GM23338 (cell line): ENCODE results near the gene NR2E3. TPM values are rescaled to one million over a fixed set of nuclear protein-coding genes. Genes with fewer than 3 reads are reported as not detected.

Experiments
- ATAC-seq: fragments of 200-7000 bp; cut with Tn5 transposase; 3 replicates; pipeline ENCODE4 v1.9.1; 2020
- DNase-seq: peaks from one replicate; pipeline ENCODE4 v3.0.0-alpha.2; 2015; ENCODE audit warnings: low spot score
- H2AFZ ChIP-seq: fragments of 200-600 bp; sonication (generic); 2 replicates; pipeline ENCODE4 v1.8.0; 2016; ENCODE audit warnings: antibody characterized with exemption, mild to moderate bottlenecking, moderate library complexity
- H3F3A ChIP-seq: fragments of 200-600 bp; sonication (generic); replicated peaks from 2 replicates; pipeline ENCODE4 v1.8.0; 2017; ENCODE audit warnings: antibody characterized with exemption, mixed run types, low read depth
- H3K27ac ChIP-seq: fragments of 200-600 bp; sonication (generic); 2 replicates; pipeline ENCODE4 v1.6.1; 2016; ENCODE audit warnings: low read depth
- H3K27me3 ChIP-seq: fragments of 200-600 bp; sonication (generic); 2 replicates; pipeline ENCODE4 v1.8.0; 2016; ENCODE audit warnings: mild to moderate bottlenecking, mixed run types, moderate library complexity; ENCODE audit not compliant: insufficient read depth
- H3K36me3 ChIP-seq: fragments of 200-600 bp; sonication (generic); 2 replicates; pipeline ENCODE4 v1.8.0; 2016; ENCODE audit warnings: mild to moderate bottlenecking; ENCODE audit not compliant: insufficient read depth
- H3K4me1 ChIP-seq: fragments of 200-600 bp; sonication (generic); 2 replicates; pipeline ENCODE4 v1.8.0; 2016; ENCODE audit warnings: mild to moderate bottlenecking, moderate library complexity; ENCODE audit not compliant: insufficient read depth
- H3K4me2 ChIP-seq: fragments of 200-600 bp; sonication (generic); 2 replicates; pipeline ENCODE4 v1.7.1; 2017; ENCODE audit warnings: mixed run types
- H3K4me3 ChIP-seq: fragments of 200-600 bp; sonication (generic); 2 replicates; pipeline ENCODE4 v1.6.1; 2016; ENCODE audit warnings: mixed run types
- H3K79me2 ChIP-seq: fragments of 200-600 bp; sonication (generic); replicated peaks from 2 replicates; pipeline ENCODE4 v1.8.0; 2017; ENCODE audit warnings: mild to moderate bottlenecking; ENCODE audit not compliant: insufficient read depth
- H3K9me2 ChIP-seq: fragments of 200-600 bp; sonication (generic); 2 replicates; pipeline ENCODE4 v1.8.0; 2017; ENCODE audit not compliant: insufficient read depth
- H4K20me1 ChIP-seq: fragments of 200-600 bp; sonication (generic); replicated peaks from 2 replicates; pipeline ENCODE4 v1.8.0; 2017; ENCODE audit warnings: mild to moderate bottlenecking; ENCODE audit not compliant: insufficient read depth
- H3K27ac Mint-ChIP-seq: 2 replicates; pipeline ENCODE4 v1.8.0; 2020; ENCODE audit warnings: inconsistent platforms, mild to moderate bottlenecking, moderate library complexity, mixed read lengths
- H3K27me3 Mint-ChIP-seq: 3 replicates; pipeline ENCODE4 v1.8.0; 2022; ENCODE audit warnings: low read depth, mild to moderate bottlenecking, moderate library complexity, mixed read lengths, inconsistent platforms; ENCODE audit not compliant: insufficient read depth, poor library complexity
- H3K36me3 Mint-ChIP-seq: 3 replicates; pipeline ENCODE4 v1.8.0; 2021; ENCODE audit warnings: low read depth, mild to moderate bottlenecking, inconsistent platforms, moderate library complexity, mixed read lengths
- H3K4me1 Mint-ChIP-seq: 3 replicates; pipeline ENCODE4 v1.8.0; 2020; ENCODE audit warnings: mild to moderate bottlenecking, inconsistent platforms, mixed read lengths
- H3K4me3 Mint-ChIP-seq: 3 replicates; pipeline ENCODE4 v1.8.0; 2021; ENCODE audit warnings: moderate library complexity, mild to moderate bottlenecking, inconsistent platforms, mixed read lengths
- H3K9me3 Mint-ChIP-seq: 3 replicates; pipeline ENCODE4 v1.8.0; 2020; ENCODE audit warnings: moderate library complexity, mild to moderate bottlenecking, inconsistent platforms, mixed read lengths
- CREB1 ChIP-seq: fragments of 250-450 bp; sonication (Bioruptor Pico); IDR thresholded peaks from 2 replicates; pipeline ENCODE4 v1.5.0; 2020; ENCODE audit warnings: low read depth, mild to moderate bottlenecking, moderate library complexity
- EZH2 ChIP-seq: fragments of 200-600 bp; sonication (generic); IDR thresholded peaks from one replicate; pipeline ENCODE4 v1.8.0; 2017; ENCODE audit warnings: antibody characterized with exemption, mild to moderate bottlenecking, low read depth; ENCODE audit not compliant: unreplicated experiment
- EZH2phosphoT487 ChIP-seq: fragments of 200-600 bp; sonication (generic); IDR thresholded peaks from one replicate; pipeline ENCODE4 v1.8.1; 2018; ENCODE audit warnings: antibody characterized with exemption; ENCODE audit not compliant: unreplicated experiment
- JUNB ChIP-seq: IDR thresholded peaks from one replicate; pipeline ENCODE4 v1.6.1; 2016; ENCODE audit warnings: antibody characterized with exemption; ENCODE audit not compliant: unreplicated experiment
- NANOG ChIP-seq: IDR thresholded peaks from 2 replicates; pipeline ENCODE4 v1.6.1; 2016; ENCODE audit warnings: antibody characterized with exemption, borderline replicate concordance
- POLR2AphosphoS5 ChIP-seq: IDR thresholded peaks from 2 replicates; pipeline ENCODE4 v1.6.1; 2016; ENCODE audit warnings: antibody characterized with exemption, low read depth
- REST ChIP-seq: IDR thresholded peaks from one replicate; pipeline ENCODE4 v1.6.1; 2018; ENCODE audit warnings: antibody characterized with exemption; ENCODE audit not compliant: unreplicated experiment
- STAT1 ChIP-seq: IDR thresholded peaks from one replicate; pipeline ENCODE4 v1.6.1; 2016; ENCODE audit warnings: antibody characterized with exemption; ENCODE audit not compliant: unreplicated experiment
- ZNF114 ChIP-seq: fragments of 250-450 bp; sonication (Bioruptor Pico); IDR thresholded peaks from 2 replicates; pipeline ENCODE4 v1.5.0; 2020; ENCODE audit warnings: mild to moderate bottlenecking, moderate library complexity
- ZNF331 ChIP-seq: fragments of 250-450 bp; sonication (Bioruptor Pico); IDR thresholded peaks from 2 replicates; pipeline ENCODE4 v1.5.0; 2020; ENCODE audit warnings: low read depth, mild to moderate bottlenecking, moderate library complexity
- polyA plus RNA-seq: library from polyadenylated mRNA; unstranded; fragments of >200 nt; fragmentation: Nextera tagmentation; extraction: Ambion mirVana; gene quantifications from 2 replicates; pipeline ENCODE4 v1.2.1, GENCODE V29; 2016
- total RNA-seq: library from RNA; depleted of rRNA; stranded (reverse); fragments of >200 nt; shearing (Covaris generic); gene quantifications from 2 replicates; pipeline ENCODE4 v1.2.3, GENCODE V29; 2014
- TF ChIP-seq, protein P1 (sequence below), 2 experiments: fragments of 200-600 bp in 1 of 2; sonication (generic) in 1 of 2; conservative IDR thresholded peaks; 2 replicates each; pipeline versions ENCODE4 v1.5.1 to v1.6.1; 2016 to 2017; ENCODE audit warnings: antibody characterized with exemption in 2 of 2, low read depth in 2 of 2, mild to moderate bottlenecking in 2 of 2, moderate library complexity in 1 of 2
- TF ChIP-seq, protein P2 (sequence below): IDR thresholded peaks from 2 replicates; pipeline ENCODE4 v1.6.1; 2016; ENCODE audit warnings: antibody characterized with exemption
- TF ChIP-seq, protein P3 (sequence below): fragments of 250-450 bp; sonication (Bioruptor Pico); IDR thresholded peaks from 2 replicates; pipeline ENCODE4 v1.5.0; 2020; ENCODE audit warnings: mild to moderate bottlenecking, moderate library complexity

NR2E3 gene
- total and polyA plus RNA-seq, 2 experiments from 2014 or later: 1.3 to 1.4 TPM

DNA sequence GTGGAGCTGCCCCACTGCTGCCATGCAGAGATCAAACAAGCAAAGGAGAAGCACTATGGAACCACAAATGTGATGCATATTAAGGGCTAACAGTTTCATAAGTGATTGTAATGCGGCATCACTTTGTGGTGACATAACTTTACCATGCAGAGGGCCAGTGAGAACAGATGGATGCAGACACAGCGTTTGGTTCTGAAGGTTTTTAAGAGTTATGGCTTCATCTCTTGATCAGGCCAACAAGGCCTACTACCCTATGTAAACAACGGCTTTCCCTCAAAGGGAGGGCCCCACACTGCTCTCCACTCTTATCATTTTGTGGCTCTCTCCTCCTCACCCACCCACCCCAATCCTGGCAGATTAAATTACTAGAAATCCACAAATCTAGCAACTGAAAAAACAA lies 13.4 kb downstream of the NR2E3 start:
- Histone ChIP-seq H3K27ac (no peak overlapping the region), H3K4me3 (no peak overlapping the region)
- TF ChIP-seq JUNB: no peak
- TF ChIP-seq, protein P1, sequence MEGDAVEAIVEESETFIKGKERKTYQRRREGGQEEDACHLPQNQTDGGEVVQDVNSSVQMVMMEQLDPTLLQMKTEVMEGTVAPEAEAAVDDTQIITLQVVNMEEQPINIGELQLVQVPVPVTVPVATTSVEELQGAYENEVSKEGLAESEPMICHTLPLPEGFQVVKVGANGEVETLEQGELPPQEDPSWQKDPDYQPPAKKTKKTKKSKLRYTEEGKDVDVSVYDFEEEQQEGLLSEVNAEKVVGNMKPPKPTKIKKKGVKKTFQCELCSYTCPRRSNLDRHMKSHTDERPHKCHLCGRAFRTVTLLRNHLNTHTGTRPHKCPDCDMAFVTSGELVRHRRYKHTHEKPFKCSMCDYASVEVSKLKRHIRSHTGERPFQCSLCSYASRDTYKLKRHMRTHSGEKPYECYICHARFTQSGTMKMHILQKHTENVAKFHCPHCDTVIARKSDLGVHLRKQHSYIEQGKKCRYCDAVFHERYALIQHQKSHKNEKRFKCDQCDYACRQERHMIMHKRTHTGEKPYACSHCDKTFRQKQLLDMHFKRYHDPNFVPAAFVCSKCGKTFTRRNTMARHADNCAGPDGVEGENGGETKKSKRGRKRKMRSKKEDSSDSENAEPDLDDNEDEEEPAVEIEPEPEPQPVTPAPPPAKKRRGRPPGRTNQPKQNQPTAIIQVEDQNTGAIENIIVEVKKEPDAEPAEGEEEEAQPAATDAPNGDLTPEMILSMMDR (conservative IDR thresholded peaks at IDR 0.05; ENCODE audit: low read depth in 2 of 2): no peak
- TF ChIP-seq CREB1: no peak
- TF ChIP-seq EZH2: no peak
- TF ChIP-seq NANOG: no peak
- TF ChIP-seq ZNF331 (CRISPR knock-in tag): no peak
- TF ChIP-seq, protein P2, sequence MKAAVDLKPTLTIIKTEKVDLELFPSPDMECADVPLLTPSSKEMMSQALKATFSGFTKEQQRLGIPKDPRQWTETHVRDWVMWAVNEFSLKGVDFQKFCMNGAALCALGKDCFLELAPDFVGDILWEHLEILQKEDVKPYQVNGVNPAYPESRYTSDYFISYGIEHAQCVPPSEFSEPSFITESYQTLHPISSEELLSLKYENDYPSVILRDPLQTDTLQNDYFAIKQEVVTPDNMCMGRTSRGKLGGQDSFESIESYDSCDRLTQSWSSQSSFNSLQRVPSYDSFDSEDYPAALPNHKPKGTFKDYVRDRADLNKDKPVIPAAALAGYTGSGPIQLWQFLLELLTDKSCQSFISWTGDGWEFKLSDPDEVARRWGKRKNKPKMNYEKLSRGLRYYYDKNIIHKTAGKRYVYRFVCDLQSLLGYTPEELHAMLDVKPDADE: no peak
- no peak for TF ChIP-seq POLR2AphosphoS5
- no peak for TF ChIP-seq STAT1
- TF ChIP-seq, protein P3, sequence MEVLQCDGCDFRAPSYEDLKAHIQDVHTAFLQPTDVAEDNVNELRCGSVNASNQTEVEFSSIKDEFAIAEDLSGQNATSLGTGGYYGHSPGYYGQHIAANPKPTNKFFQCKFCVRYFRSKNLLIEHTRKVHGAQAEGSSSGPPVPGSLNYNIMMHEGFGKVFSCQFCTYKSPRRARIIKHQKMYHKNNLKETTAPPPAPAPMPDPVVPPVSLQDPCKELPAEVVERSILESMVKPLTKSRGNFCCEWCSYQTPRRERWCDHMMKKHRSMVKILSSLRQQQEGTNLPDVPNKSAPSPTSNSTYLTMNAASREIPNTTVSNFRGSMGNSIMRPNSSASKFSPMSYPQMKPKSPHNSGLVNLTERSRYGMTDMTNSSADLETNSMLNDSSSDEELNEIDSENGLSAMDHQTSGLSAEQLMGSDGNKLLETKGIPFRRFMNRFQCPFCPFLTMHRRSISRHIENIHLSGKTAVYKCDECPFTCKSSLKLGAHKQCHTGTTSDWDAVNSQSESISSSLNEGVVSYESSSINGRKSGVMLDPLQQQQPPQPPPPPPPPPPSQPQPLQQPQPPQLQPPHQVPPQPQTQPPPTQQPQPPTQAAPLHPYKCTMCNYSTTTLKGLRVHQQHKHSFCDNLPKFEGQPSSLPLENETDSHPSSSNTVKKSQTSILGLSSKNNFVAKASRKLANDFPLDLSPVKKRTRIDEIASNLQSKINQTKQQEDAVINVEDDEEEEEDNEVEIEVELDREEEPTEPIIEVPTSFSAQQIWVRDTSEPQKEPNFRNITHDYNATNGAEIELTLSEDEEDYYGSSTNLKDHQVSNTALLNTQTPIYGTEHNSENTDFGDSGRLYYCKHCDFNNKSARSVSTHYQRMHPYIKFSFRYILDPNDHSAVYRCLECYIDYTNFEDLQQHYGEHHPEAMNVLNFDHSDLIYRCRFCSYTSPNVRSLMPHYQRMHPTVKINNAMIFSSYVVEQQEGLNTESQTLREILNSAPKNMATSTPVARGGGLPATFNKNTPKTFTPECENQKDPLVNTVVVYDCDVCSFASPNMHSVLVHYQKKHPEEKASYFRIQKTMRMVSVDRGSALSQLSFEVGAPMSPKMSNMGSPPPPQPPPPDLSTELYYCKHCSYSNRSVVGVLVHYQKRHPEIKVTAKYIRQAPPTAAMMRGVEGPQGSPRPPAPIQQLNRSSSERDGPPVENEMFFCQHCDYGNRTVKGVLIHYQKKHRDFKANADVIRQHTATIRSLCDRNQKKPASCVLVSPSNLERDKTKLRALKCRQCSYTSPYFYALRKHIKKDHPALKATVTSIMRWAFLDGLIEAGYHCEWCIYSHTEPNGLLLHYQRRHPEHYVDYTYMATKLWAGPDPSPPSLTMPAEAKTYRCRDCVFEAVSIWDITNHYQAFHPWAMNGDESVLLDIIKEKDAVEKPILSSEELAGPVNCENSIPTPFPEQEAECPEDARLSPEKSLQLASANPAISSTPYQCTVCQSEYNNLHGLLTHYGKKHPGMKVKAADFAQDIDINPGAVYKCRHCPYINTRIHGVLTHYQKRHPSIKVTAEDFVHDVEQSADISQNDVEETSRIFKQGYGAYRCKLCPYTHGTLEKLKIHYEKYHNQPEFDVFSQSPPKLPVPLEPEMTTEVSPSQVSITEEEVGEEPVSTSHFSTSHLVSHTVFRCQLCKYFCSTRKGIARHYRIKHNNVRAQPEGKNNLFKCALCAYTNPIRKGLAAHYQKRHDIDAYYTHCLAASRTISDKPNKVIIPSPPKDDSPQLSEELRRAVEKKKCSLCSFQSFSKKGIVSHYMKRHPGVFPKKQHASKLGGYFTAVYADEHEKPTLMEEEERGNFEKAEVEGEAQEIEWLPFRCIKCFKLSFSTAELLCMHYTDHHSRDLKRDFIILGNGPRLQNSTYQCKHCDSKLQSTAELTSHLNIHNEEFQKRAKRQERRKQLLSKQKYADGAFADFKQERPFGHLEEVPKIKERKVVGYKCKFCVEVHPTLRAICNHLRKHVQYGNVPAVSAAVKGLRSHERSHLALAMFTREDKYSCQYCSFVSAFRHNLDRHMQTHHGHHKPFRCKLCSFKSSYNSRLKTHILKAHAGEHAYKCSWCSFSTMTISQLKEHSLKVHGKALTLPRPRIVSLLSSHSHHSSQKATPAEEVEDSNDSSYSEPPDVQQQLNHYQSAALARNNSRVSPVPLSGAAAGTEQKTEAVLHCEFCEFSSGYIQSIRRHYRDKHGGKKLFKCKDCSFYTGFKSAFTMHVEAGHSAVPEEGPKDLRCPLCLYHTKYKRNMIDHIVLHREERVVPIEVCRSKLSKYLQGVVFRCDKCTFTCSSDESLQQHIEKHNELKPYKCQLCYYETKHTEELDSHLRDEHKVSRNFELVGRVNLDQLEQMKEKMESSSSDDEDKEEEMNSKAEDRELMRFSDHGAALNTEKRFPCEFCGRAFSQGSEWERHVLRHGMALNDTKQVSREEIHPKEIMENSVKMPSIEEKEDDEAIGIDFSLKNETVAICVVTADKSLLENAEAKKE (CRISPR knock-in tag): no peak
- no peak for TF ChIP-seq REST
- TF ChIP-seq EZH2phosphoT487: no peak
- no peak for TF ChIP-seq ZNF114 (CRISPR knock-in tag)

More for the DNA sequence above, 13.4 kb downstream of the NR2E3 start:
- H3K9me2 ChIP-seq: peaks cover 6% of the 10 kb centered on the region; the same call in 1 of the 2 replicates
- peaks cover 12% of the 10 kb centered on the region; the same call in 1 of the 2 replicates for H3K4me1 ChIP-seq
- peaks cover 23% of the 10 kb centered on the region for H3K9me3 Mint-ChIP-seq
- peaks cover 19% of the 10 kb centered on the region for H3K4me1 Mint-ChIP-seq
- no peak for ATAC-seq
- DNase-seq: no peak
- no peak overlapping the region for H3K4me3 Mint-ChIP-seq
- no peaks in the 10 kb centered on the region for H4K20me1 ChIP-seq
- H3K36me3 Mint-ChIP-seq: peaks cover 33% of the 10 kb centered on the region
- H3K27me3 Mint-ChIP-seq: no peaks in the 10 kb centered on the region
- peaks cover 4% of the 10 kb centered on the region; the same call in 1 of the 2 replicates for H3K36me3 ChIP-seq
- no peaks in the 10 kb centered on the region for H3K27me3 ChIP-seq
- no peak overlapping the region for H3K4me2 ChIP-seq
- no peak overlapping the region for H3K27ac Mint-ChIP-seq
- H3F3A ChIP-seq: no peaks in the 10 kb centered on the region
- no peaks in the 10 kb centered on the region for H3K79me2 ChIP-seq
- H2AFZ ChIP-seq: no peak overlapping the region
